Mesenchymal stem cell (in vitro differentiated cells and primary cell): ENCODE measurements around the gene DMAP1.

Experiments used
- DNase-seq: peaks from one replicate; pipeline ENCODE4 v3.0.0-alpha.2; 2013
- H2AFZ ChIP-seq: one replicate; pipeline ENCODE4 v1.6.1; 2013; ENCODE audit warnings: low read depth, mild to moderate bottlenecking, control low read depth, inconsistent platforms, low read length, moderate library complexity
- H2AK5ac ChIP-seq: 2 replicates; pipeline ENCODE4 v1.6.1; 2013; ENCODE audit warnings: low read length, moderate library complexity, mild to moderate bottlenecking, inconsistent platforms; ENCODE audit not compliant: severe bottlenecking
- H2BK120ac ChIP-seq: one replicate; pipeline ENCODE4 v1.6.1; 2013; ENCODE audit warnings: low read depth, mild to moderate bottlenecking, inconsistent platforms, low read length, moderate library complexity
- H2BK12ac ChIP-seq, 2 experiments: one replicate each; pipeline ENCODE4 v1.6.1; 2013; ENCODE audit warnings: inconsistent platforms in 2 of 2, low read length in 2 of 2, mild to moderate bottlenecking in 2 of 2, moderate library complexity in 2 of 2, control low read depth in 1 of 2
- H2BK15ac ChIP-seq: one replicate; pipeline ENCODE4 v1.6.1; 2013; ENCODE audit warnings: mild to moderate bottlenecking, low read depth, inconsistent platforms; ENCODE audit not compliant: poor library complexity, severe bottlenecking
- H2BK5ac ChIP-seq: 2 replicates; pipeline ENCODE4 v1.6.1; 2013; ENCODE audit warnings: low read depth, mild to moderate bottlenecking, low read length, control low read depth, inconsistent platforms; ENCODE audit not compliant: poor library complexity, severe bottlenecking
- H3K14ac ChIP-seq, 2 experiments: one replicate each; pipeline ENCODE4 v1.6.1; 2013; ENCODE audit warnings: inconsistent platforms in 2 of 2, low read length in 2 of 2, control low read depth in 1 of 2, mild to moderate bottlenecking in 1 of 2, moderate library complexity in 1 of 2
- H3K18ac ChIP-seq, 2 experiments: one replicate each; pipeline ENCODE4 v1.6.1; 2013; ENCODE audit warnings: inconsistent platforms in 2 of 2, low read length in 2 of 2, control low read depth in 1 of 2, low read depth in 1 of 2, mild to moderate bottlenecking in 1 of 2
- H3K23ac ChIP-seq, 2 experiments: one replicate each; pipeline ENCODE4 v1.6.1; 2013; ENCODE audit warnings: inconsistent platforms in 2 of 2, low read length in 2 of 2, mild to moderate bottlenecking in 2 of 2, moderate library complexity in 2 of 2, control low read depth in 1 of 2
- H3K27ac ChIP-seq: 2 replicates; pipeline ENCODE4 v1.5.1; 2013; ENCODE audit warnings: mild to moderate bottlenecking, moderate library complexity, low read length, control low read depth, inconsistent platforms; ENCODE audit not compliant: poor library complexity, severe bottlenecking
- H3K27me3 ChIP-seq, 2 experiments: 2 replicates each; pipeline versions ENCODE4 v1.6.1 to v1.7.0; 2013; ENCODE audit warnings: low read length in 2 of 2, mild to moderate bottlenecking in 2 of 2, moderate library complexity in 2 of 2, control low read depth in 1 of 2, inconsistent platforms in 1 of 2; ENCODE audit not compliant: control insufficient read depth in 1 of 2, insufficient read depth in 1 of 2
- H3K36me3 ChIP-seq, 2 experiments: 2 replicates each; pipeline versions ENCODE4 v1.6.1 to v1.7.0; 2013; ENCODE audit warnings: low read length in 2 of 2, control low read depth in 1 of 2, inconsistent platforms in 1 of 2, low read depth in 1 of 2, mild to moderate bottlenecking in 1 of 2; ENCODE audit not compliant: insufficient read depth in 2 of 2, control insufficient read depth in 1 of 2
- H3K4ac ChIP-seq, 2 experiments: one replicate each; pipeline ENCODE4 v1.6.1; 2013; ENCODE audit warnings: inconsistent platforms in 2 of 2, low read length in 2 of 2, mild to moderate bottlenecking in 2 of 2, moderate library complexity in 2 of 2, control low read depth in 1 of 2, low read depth in 1 of 2
- H3K4me1 ChIP-seq: 2 replicates; pipeline ENCODE4 v1.6.1; 2013; ENCODE audit warnings: low read depth, low read length, control low read depth; ENCODE audit not compliant: control insufficient read depth, insufficient read depth
- H3K4me2 ChIP-seq: 2 replicates; pipeline ENCODE4 v1.6.1; 2013; ENCODE audit warnings: low read length, mild to moderate bottlenecking, inconsistent platforms; ENCODE audit not compliant: poor library complexity, severe bottlenecking
- H3K4me3 ChIP-seq, 2 experiments: 2 replicates each; pipeline versions ENCODE4 v1.5.1 to v1.7.0; 2013; ENCODE audit warnings: low read length in 2 of 2, mild to moderate bottlenecking in 2 of 2, control low read depth in 1 of 2, low read depth in 1 of 2; ENCODE audit not compliant: insufficient read depth in 1 of 2
- H3K79me1 ChIP-seq: replicated peaks from 2 replicates; pipeline ENCODE4 v1.6.1; 2013; ENCODE audit warnings: mild to moderate bottlenecking, control low read depth, low read length, inconsistent platforms; ENCODE audit not compliant: poor library complexity, severe bottlenecking
- H3K9ac ChIP-seq: 2 replicates; pipeline ENCODE4 v1.7.0; 2013; ENCODE audit warnings: mild to moderate bottlenecking, low read length, moderate library complexity
- H3K9me3 ChIP-seq: 2 replicates; pipeline ENCODE4 v1.7.0; 2013; ENCODE audit warnings: mild to moderate bottlenecking, low read length; ENCODE audit not compliant: control insufficient read depth
- H4K8ac ChIP-seq: one replicate; pipeline ENCODE4 v1.6.1; 2013; ENCODE audit warnings: inconsistent platforms, mild to moderate bottlenecking, low read length, moderate library complexity
- H4K91ac ChIP-seq: one replicate; pipeline ENCODE4 v1.6.1; 2013; ENCODE audit warnings: mild to moderate bottlenecking, low read length, inconsistent platforms
- WGBS: methylation state at CpG from one replicate; pipeline ENCODE4 v1.1.7; 2013; ENCODE audit warnings: mixed read lengths; 5-methylcytosine and 5-hydroxymethylcytosine counted together

DMAP1 gene

GRCh38 chr1:44261962-44262361 lies 48.7 kb downstream of the DMAP1 start:
- no peak for DNase-seq
- Histone ChIP-seq H3K27me3 (no peaks in the 10 kb centered on the region), H3K18ac (no peak overlapping the region), H3K14ac (no peak overlapping the region), H3K4me3 (no peak overlapping the region), H3K79me1 (peaks cover 32% of the 10 kb centered on the region), H2BK12ac (no peak overlapping the region), H4K91ac (no peak overlapping the region), H2BK120ac (no peak overlapping the region), H3K4ac (no peak overlapping the region), H3K9me3 (no peaks in the 10 kb centered on the region), H3K4me2 (no peak overlapping the region), H4K8ac (no peak overlapping the region), H3K27ac (no peak overlapping the region), H3K9ac (no peak overlapping the region), H3K23ac (no peak overlapping the region), H2AK5ac (no peak overlapping the region), H2BK5ac (no peak overlapping the region), H3K4me1 (no peaks in the 10 kb centered on the region), H2BK15ac (no peak overlapping the region), H3K36me3 (peaks cover 7 to 32% of the 10 kb centered on the region in 2 experiments), H2AFZ (no peak overlapping the region)
- 89% methylated on average over 3 of the region's 5 CpGs for WGBS

GRCh38 chr1:44262414-44262813 lies 49.1 kb downstream of the DMAP1 start:
- no peak overlapping the region for H3K23ac ChIP-seq
- H3K14ac ChIP-seq, result peak overlapping the region in 1 of 2 experiments; percentile 53
- no peak overlapping the region for H3K27ac ChIP-seq
- H2BK12ac ChIP-seq, result no peak overlapping the region
- peaks cover 32% of the 10 kb centered on the region for H3K79me1 ChIP-seq
- peaks cover 6 to 29% of the 10 kb centered on the region in 2 experiments for H3K36me3 ChIP-seq
- H3K18ac ChIP-seq, result no peak overlapping the region
- no peak overlapping the region for H3K9ac ChIP-seq
- WGBS, result 100% methylated on average over 6 of the region's 6 CpGs
- DNase-seq, result no peak
- H2BK5ac ChIP-seq, result no peak overlapping the region
- H2BK120ac ChIP-seq, result no peak overlapping the region
- no peak overlapping the region for H3K4ac ChIP-seq
- no peaks in the 10 kb centered on the region for H3K4me1 ChIP-seq
- no peak overlapping the region for H3K4me2 ChIP-seq
- no peaks in the 10 kb centered on the region for H3K9me3 ChIP-seq
- H2AK5ac ChIP-seq, result no peak overlapping the region
- H2BK15ac ChIP-seq, result no peak overlapping the region
- H3K27me3 ChIP-seq, result no peaks in the 10 kb centered on the region
- H2AFZ ChIP-seq, result no peak overlapping the region
- no peak overlapping the region for H4K91ac ChIP-seq
- H4K8ac ChIP-seq, result no peak overlapping the region
- H3K4me3 ChIP-seq, result no peak overlapping the region

GRCh38 chr1:44262816-44263567 lies 49.7 kb downstream of the DMAP1 start:
- Histone ChIP-seq H2AFZ (no peak overlapping the region), H2AK5ac (no peak overlapping the region), H3K4me1 (no peaks in the 10 kb centered on the region), H3K23ac (no peak overlapping the region), H3K4me3 (no peak overlapping the region), H3K4ac (no peak overlapping the region), H3K14ac (no peak overlapping the region), H3K79me1 (peaks cover 34% of the 10 kb centered on the region), H2BK12ac (no peak overlapping the region), H2BK15ac (no peak overlapping the region), H4K8ac (no peak overlapping the region), H3K27me3 (no peaks in the 10 kb centered on the region), H3K9me3 (no peaks in the 10 kb centered on the region), H3K18ac (no peak overlapping the region), H3K27ac (no peak overlapping the region), H3K9ac (no peak overlapping the region), H3K4me2 (no peak overlapping the region), H2BK5ac (no peak overlapping the region), H3K36me3 (peaks cover 6 to 30% of the 10 kb centered on the region in 2 experiments), H2BK120ac (no peak overlapping the region), H4K91ac (no peak overlapping the region)
- no peak for DNase-seq
- 99% methylated on average over 4 of the region's 4 CpGs for WGBS

- H2AK5ac ChIP-seq, result no peak overlapping the region
- H3K9ac ChIP-seq, result no peak overlapping the region
- WGBS, result 95% methylated on average over 8 of the region's 9 CpGs
- H3K18ac ChIP-seq, result no peak overlapping the region
- no peak overlapping the region for H2BK5ac ChIP-seq
- H2AFZ ChIP-seq, result no peak overlapping the region
- H3K4me2 ChIP-seq, result no peak overlapping the region
- DNase-seq, result no peak
- no peak overlapping the region for H3K4ac ChIP-seq
- peaks cover 6 to 30% of the 10 kb centered on the region in 2 experiments for H3K36me3 ChIP-seq
- peaks cover 36% of the 10 kb centered on the region for H3K79me1 ChIP-seq
- no peaks in the 10 kb centered on the region for H3K27me3 ChIP-seq
- H3K4me1 ChIP-seq, result no peaks in the 10 kb centered on the region
- H2BK120ac ChIP-seq, result no peak overlapping the region
- H3K23ac ChIP-seq, result no peak overlapping the region
- no peak overlapping the region for H3K14ac ChIP-seq
- no peaks in the 10 kb centered on the region for H3K9me3 ChIP-seq
- H4K8ac ChIP-seq, result no peak overlapping the region
- no peak overlapping the region for H3K4me3 ChIP-seq
- H3K27ac ChIP-seq, result no peak overlapping the region
- H4K91ac ChIP-seq, result no peak overlapping the region
- no peak overlapping the region for H2BK15ac ChIP-seq
- no peak overlapping the region for H2BK12ac ChIP-seq
Measured at GRCh38 chr1:44263568-44264450, 50.5 kb downstream of the DMAP1 start.
